Lower leg skin (tissue), 4 donors: ENCODE data around the gene KIRREL3. TPM values are rescaled to one million over a fixed set of nuclear protein-coding genes. Genes with fewer than 3 reads are reported as not detected.

ENCODE experiments used
- DNase-seq, 2 donors: peaks; one replicate each; pipeline ENCODE4 v3.0.0-alpha.2; 2019; ENCODE audit warnings: low spot score in 2 of 2
- H3K4me3 ChIP-seq: fragments of 200-600 bp; sonication (generic); 2 replicates; pipeline ENCODE4 v1.5.1; 2017; ENCODE audit warnings: mild to moderate bottlenecking, low read depth; ENCODE audit not compliant: poor library complexity, severe bottlenecking
- CTCF ChIP-seq, 3 donors: fragments of 450-650 bp; IDR thresholded peaks; one replicate each; pipeline ENCODE4 v1.5.1; 2016; ENCODE audit warnings: antibody characterized with exemption in 3 of 3, mild to moderate bottlenecking in 3 of 3, moderate library complexity in 2 of 3
- POLR2A ChIP-seq, 2 donors: fragments of 450-650 bp; IDR thresholded peaks; one replicate each; pipeline ENCODE4 v1.6.1; 2016 to 2017; ENCODE audit warnings: antibody characterized with exemption in 2 of 2, mild to moderate bottlenecking in 1 of 2, moderate library complexity in 1 of 2
- WGBS, 2 donors: methylation state at CpG; one replicate each; pipeline ENCODE4 v1.1.5; 2018; 5-methylcytosine and 5-hydroxymethylcytosine counted together
- intact Hi-C: fragments of 100-400 bp; cut with DNase I; formaldehyde crosslinking; loops from one replicate; pipeline ENCODE4 v1.15.0; 2023; ENCODE audit warnings: low total_unique reads
- total RNA-seq, 4 donors: library from RNA; depleted of rRNA; stranded (reverse); fragments of >200 nt; gene quantifications; one replicate each; pipeline ENCODE4 v1.1.0, GENCODE V29; 2016

Gene KIRREL3
- total RNA-seq, 4 donors from 2014 or later = 0.13 TPM; not detected in 3

DNA sequence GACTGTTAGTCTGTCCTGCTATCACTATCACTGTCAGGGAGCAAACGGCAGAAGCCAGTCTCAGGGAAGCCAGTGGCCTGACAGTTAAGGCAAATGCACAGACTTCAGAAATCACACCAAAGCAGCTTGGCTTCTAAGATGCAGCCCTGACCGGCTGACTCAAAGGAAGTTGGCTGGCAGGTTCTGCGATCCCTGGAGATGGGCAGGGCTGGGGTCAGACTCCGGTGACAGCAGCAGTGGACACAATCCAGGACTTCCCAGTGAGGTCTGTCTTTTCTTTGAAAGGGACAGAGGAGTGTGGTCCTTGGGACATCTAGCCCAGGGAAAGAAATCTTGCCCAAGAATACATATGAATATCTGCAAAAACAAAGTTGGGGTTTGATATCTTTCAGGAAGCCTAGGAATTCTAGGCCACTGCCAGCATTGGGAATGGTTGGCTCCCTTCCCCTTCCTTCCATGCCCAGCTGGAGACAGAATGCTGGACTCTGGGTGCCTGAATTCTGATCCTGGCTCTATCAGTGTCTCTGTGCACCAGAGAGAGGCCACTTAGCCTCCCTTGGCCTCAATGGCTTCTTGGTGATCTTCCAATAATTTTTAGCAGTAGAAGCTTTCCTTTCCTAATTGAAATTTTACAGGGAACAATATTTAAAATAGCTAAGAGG is 108.9 kb downstream of the KIRREL3 start:
- intact Hi-C loops = no loop called here
- WGBS, 2 donors = 49 to 67% methylated on average over 2 to 4 of the region's 4 CpGs

GRCh38 chr11:126890561-126890960 is 110.0 kb downstream of the KIRREL3 start:
- WGBS, 2 donors = 81 to 94% methylated on average over 7 of the region's 7 CpGs
- no peak for DNase-seq
- intact Hi-C loops = no loop called here
- H3K4me3 ChIP-seq = no peak overlapping the region
- TF ChIP-seq POLR2A (IDR thresholded peaks at IDR 0.05) (no peak), CTCF (IDR thresholded peaks at IDR 0.05) (no peak)

More for the DNA sequence above, 108.9 kb downstream of the KIRREL3 start:
- TF ChIP-seq CTCF (IDR thresholded peaks at IDR 0.05) = no peak
- TF ChIP-seq POLR2A (IDR thresholded peaks at IDR 0.05) = no peak
- DNase-seq = no peak
- H3K4me3 ChIP-seq = no peak overlapping the region

DNA sequence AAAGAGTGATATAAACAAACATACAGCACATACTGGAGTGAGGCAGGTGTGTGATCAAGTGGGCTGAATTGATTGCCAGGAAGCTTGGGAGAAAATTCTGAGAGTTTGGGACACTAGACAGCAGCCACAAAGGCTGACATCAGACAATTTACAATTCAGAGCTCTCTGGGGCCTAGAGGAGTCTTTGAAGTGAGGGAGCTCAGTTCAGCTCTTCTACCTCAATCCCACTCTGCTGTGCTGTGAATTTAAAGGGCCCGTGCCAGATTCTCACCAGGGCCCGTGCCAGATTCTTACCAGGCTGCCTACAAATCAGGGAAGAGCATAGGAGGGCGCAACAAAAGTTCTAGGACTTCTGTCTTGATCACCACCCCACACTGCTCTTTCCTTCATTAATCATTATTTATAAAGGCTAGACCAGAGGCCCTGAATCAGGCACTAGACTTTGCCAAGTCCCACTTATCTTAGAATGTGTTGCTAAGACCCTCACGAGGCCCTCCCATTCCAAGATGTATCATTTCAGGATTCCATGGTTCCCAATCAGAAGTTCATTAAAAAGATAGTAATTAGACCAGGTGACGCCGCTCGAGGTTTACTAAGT is 112.4 kb downstream of the KIRREL3 start:
- no peak overlapping the region for H3K4me3 ChIP-seq
- DNase-seq = no peak
- no peak for TF ChIP-seq POLR2A (IDR thresholded peaks at IDR 0.05)
- no peak for TF ChIP-seq CTCF (IDR thresholded peaks at IDR 0.05)
- intact Hi-C loops = no loop called here
- WGBS, 2 donors = 74% methylated on average over 7 of the region's 7 CpGs

- no peak for TF ChIP-seq CTCF (IDR thresholded peaks at IDR 0.05)
- TF ChIP-seq POLR2A (IDR thresholded peaks at IDR 0.05) = no peak
- 21 to 37% methylated on average over 1 of the region's 1 CpG for WGBS, 2 donors
- intact Hi-C loops = no loop called here
- H3K4me3 ChIP-seq = no peak overlapping the region
- no peak for DNase-seq
These were observed 113.9 kb downstream of the KIRREL3 start for GRCh38 chr11:126886636-126887035.

DNA sequence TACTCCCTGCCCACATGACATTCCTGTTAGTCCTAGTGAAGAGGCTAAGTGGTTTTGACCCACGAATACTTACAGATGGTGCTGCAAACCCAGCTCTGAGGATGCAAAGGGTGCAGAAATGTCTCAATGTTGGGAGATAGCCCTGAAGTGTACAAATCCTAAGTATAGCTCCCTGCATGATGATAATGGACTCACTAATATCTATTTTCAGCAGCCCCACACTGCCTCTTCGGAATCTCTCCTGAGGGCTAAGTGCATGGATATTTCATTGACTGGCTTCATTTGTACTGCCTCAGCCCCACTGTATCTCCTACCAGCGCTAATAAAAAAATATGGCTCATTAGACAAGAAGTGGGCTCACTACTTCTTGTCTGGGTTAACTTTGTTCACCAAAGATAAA is 114.5 kb downstream of the KIRREL3 start:
- H3K4me3 ChIP-seq = no peak overlapping the region
- intact Hi-C loops = no loop called here
- WGBS, 2 donors = 85 to 88% methylated on average over 3 of the region's 3 CpGs
- no peak for DNase-seq
- no peak for TF ChIP-seq POLR2A (IDR thresholded peaks at IDR 0.05)
- no peak for TF ChIP-seq CTCF (IDR thresholded peaks at IDR 0.05)
